HG03460 (cell line): ENCODE results near the gene MCOLN3.
"Not testable (repeated sequence)": the region's sequence is repeated elsewhere in the genome, so short reads cannot be mapped to it uniquely, and the experiment has no call there.

Source experiments
- ATAC-seq: cut with Tn5 transposase; IDR thresholded peaks from one replicate; pipeline ENCODE4 v1.9.1; 2021; ENCODE audit not compliant: unreplicated experiment

MCOLN3 gene

GRCh38 chr1:84995484-84996334, 52.6 kb downstream of the MCOLN3 start:
- ATAC-seq = peak; percentile 42

- ATAC-seq = no peak
Measured at GRCh38 chr1:84991097-84991920, 57.0 kb downstream of the MCOLN3 start.

GRCh38 chr1:84988588-84988987, 59.7 kb downstream of the MCOLN3 start:
- ATAC-seq = peak; percentile 66

GRCh38 chr1:84986561-84986960, 61.7 kb downstream of the MCOLN3 start:
- ATAC-seq = not testable (repeated sequence)

- ATAC-seq = no peak
Measured at GRCh38 chr1:84985365-84985764, 62.9 kb downstream of the MCOLN3 start.

- no peak for ATAC-seq
Measured at GRCh38 chr1:84982395-84982794, 65.9 kb downstream of the MCOLN3 start.

- peak; percentile 23 for ATAC-seq
Measured at GRCh38 chr1:84975035-84975434, 73.3 kb downstream of the MCOLN3 start.

GRCh38 chr1:84973498-84974334, 74.6 kb downstream of the MCOLN3 start:
- peak; percentile 34 for ATAC-seq

- peak; percentile 35 for ATAC-seq
Measured at GRCh38 chr1:84972377-84972987, 75.8 kb downstream of the MCOLN3 start.

- peak; percentile 25 for ATAC-seq
Measured at GRCh38 chr1:84971957-84972356, 76.3 kb downstream of the MCOLN3 start.

- peak; percentile 45 for ATAC-seq
Measured at GRCh38 chr1:84969489-84970250, 78.6 kb downstream of the MCOLN3 start.

- no peak for ATAC-seq
Measured at GRCh38 chr1:84968865-84969264, 79.4 kb downstream of the MCOLN3 start.

GRCh38 chr1:84968101-84968500, 80.2 kb downstream of the MCOLN3 start:
- ATAC-seq = no peak
